Caco-2 (cell line): Measurements from ENCODE around the gene FCER2. TPM values are rescaled to one million over a fixed set of nuclear protein-coding genes. Genes with fewer than 3 reads are reported as not detected.
"Not testable (repeated sequence)": the region's sequence is repeated elsewhere in the genome, so short reads cannot be mapped to it uniquely, and the experiment has no call there.

Source experiments
- BruUV-seq: library from RNA; stranded (reverse); fragments of 400-500 nt; replicated peaks from 2 replicates; lab custom pipeline; 2021; lab: Mats Ljungman, UMichigan
- CTCF ChIA-PET: fragments of 300-600 bp; sonication (Branson Sonifier 250); formaldehyde crosslinking; loops from one replicate; lab custom pipeline; 2022; ENCODE audit warnings: antibody characterized with exemption; lab: Charles Lee
- POLR2A ChIA-PET: fragments of 300-600 bp; sonication (Branson Sonifier 250); formaldehyde crosslinking; loops from one replicate; lab custom pipeline; 2022; ENCODE audit warnings: antibody characterized with exemption; lab: Charles Lee
- DNase-seq, 2 experiments: peaks; one replicate each; pipeline versions ENCODE4 v3.0.0 to v3.0.0-alpha.2; 2020 to 2022
- H3K27me3 ChIP-seq: replicated peaks from 2 replicates; pipeline ENCODE4 v1.6.0; 2011; ENCODE audit warnings: low read length; ENCODE audit not compliant: control insufficient read depth, insufficient read depth
- H3K36me3 ChIP-seq: 2 replicates; pipeline ENCODE4 v1.5.1; 2011; ENCODE audit warnings: low read length; ENCODE audit not compliant: control insufficient read depth, insufficient read depth
- H3K4me1 ChIP-seq: fragments of 250-450 bp; sonication (Bioruptor Pico); 2 replicates; pipeline ENCODE4 v1.5.1; 2020; ENCODE audit warnings: mild to moderate bottlenecking
- H3K4me3 ChIP-seq: 2 replicates; pipeline ENCODE4 v1.5.1; 2011; ENCODE audit warnings: low read depth, mild to moderate bottlenecking, control low read depth, low read length
- H3K9me3 ChIP-seq: fragments of 250-450 bp; sonication (Bioruptor Pico); 2 replicates; pipeline ENCODE4 v1.5.1; 2020; ENCODE audit warnings: mild to moderate bottlenecking, moderate library complexity
- H3K27ac Mint-ChIP-seq: one replicate; pipeline ENCODE4 v1.8.0; 2022; ENCODE audit warnings: mixed read lengths; ENCODE audit not compliant: unreplicated experiment
- H3K27me3 Mint-ChIP-seq: one replicate; pipeline ENCODE4 v1.8.0; 2022; ENCODE audit warnings: mixed read lengths; ENCODE audit not compliant: insufficient read depth, unreplicated experiment
- H3K36me3 Mint-ChIP-seq: one replicate; pipeline ENCODE4 v1.8.0; 2022; ENCODE audit warnings: mild to moderate bottlenecking, mixed read lengths; ENCODE audit not compliant: insufficient read depth, unreplicated experiment
- H3K4me1 Mint-ChIP-seq: one replicate; pipeline ENCODE4 v1.8.0; 2022; ENCODE audit warnings: low read depth, mixed read lengths; ENCODE audit not compliant: unreplicated experiment
- H3K4me3 Mint-ChIP-seq: one replicate; pipeline ENCODE4 v1.8.0; 2022; ENCODE audit warnings: mild to moderate bottlenecking, moderate library complexity, mixed read lengths; ENCODE audit not compliant: unreplicated experiment
- H3K9me3 Mint-ChIP-seq: one replicate; pipeline ENCODE4 v1.8.0; 2022; ENCODE audit warnings: mixed read lengths; ENCODE audit not compliant: unreplicated experiment
- CTCF ChIP-seq, 2 experiments: fragments of 200-600 bp in 1 of 2; IDR thresholded peaks; 1 replicate in 1 of 2; 2 replicates in 1 of 2; pipeline versions ENCODE4 v1.5.1 to v1.8.0; 2011 to 2022; ENCODE audit warnings: antibody characterized with exemption in 1 of 2, control low read depth in 1 of 2, inconsistent platforms in 1 of 2, low read depth in 1 of 2, low read length in 1 of 2, mild to moderate bottlenecking in 1 of 2, moderate library complexity in 1 of 2; ENCODE audit not compliant: insufficient read depth in 1 of 2, severe bottlenecking in 1 of 2, unreplicated experiment in 1 of 2
- intact Hi-C: fragments of 100-400 bp; cut with micrococcal nuclease; formaldehyde crosslinking; loops from one replicate; pipeline ENCODE4 v1.10.0; 2022; ENCODE audit not compliant: unreplicated experiment
- total RNA-seq: library from RNA; stranded (reverse); gene quantifications from 2 replicates; pipeline ENCODE4 v1.2.3, GENCODE V29; 2022

FCER2 gene
- total RNA-seq, 1 experiment from 2014 or later: not detected

GRCh38 chr19:7748171-7748570 is 46.2 kb upstream of the FCER2 start:
- no peak overlapping the region for H3K27ac Mint-ChIP-seq
- POLR2A ChIA-PET: no interaction called here
- BruUV-seq: no TSS peak
- Histone ChIP-seq H3K4me3 (no peak overlapping the region), H3K4me1 (no peaks in the 10 kb centered on the region), H3K36me3 (no peaks in the 10 kb centered on the region), H3K27me3 (no peaks in the 10 kb centered on the region), H3K9me3 (no peaks in the 10 kb centered on the region)
- intact Hi-C loops: loop anchor here (2.0 kb wide), 1 partner anchor 51 kb away; no protein-coding TSS in a partner anchor
- H3K4me3 Mint-ChIP-seq: no peak overlapping the region
- CTCF ChIA-PET: no interaction called here
- peaks cover 3% of the 10 kb centered on the region for H3K27me3 Mint-ChIP-seq
- no peaks in the 10 kb centered on the region for H3K4me1 Mint-ChIP-seq
- no peaks in the 10 kb centered on the region for H3K9me3 Mint-ChIP-seq
- TF ChIP-seq CTCF (IDR thresholded peaks at IDR 0.05; ENCODE audit: insufficient read depth in 1 of 2, low read depth in 1 of 2, low read length in 1 of 2, severe bottlenecking in 1 of 2, unreplicated experiment in 1 of 2): no peak
- no peak for DNase-seq
- no peaks in the 10 kb centered on the region for H3K36me3 Mint-ChIP-seq

- intact Hi-C loops: no loop called here
- H3K4me3 Mint-ChIP-seq: no peak within 1 kb of the TSS
- no peaks in the 10 kb centered on the region for H3K9me3 Mint-ChIP-seq
- no peaks in the 10 kb centered on the region for H3K9me3 ChIP-seq
- H3K4me1 Mint-ChIP-seq: no peaks in the 10 kb centered on the region
- H3K27ac Mint-ChIP-seq: no peak within 1 kb of the TSS
- no peak for TF ChIP-seq CTCF (IDR thresholded peaks at IDR 0.05; ENCODE audit: insufficient read depth in 1 of 2, low read depth in 1 of 2, low read length in 1 of 2, severe bottlenecking in 1 of 2, unreplicated experiment in 1 of 2)
- no peaks in the 10 kb centered on the region for H3K36me3 ChIP-seq
- no peaks in the 10 kb centered on the region for H3K27me3 ChIP-seq
- no peaks in the 10 kb centered on the region for H3K4me1 ChIP-seq
- no peaks in the 10 kb centered on the region for H3K36me3 Mint-ChIP-seq
- POLR2A ChIA-PET: no interaction called here
- no peak for DNase-seq
- CTCF ChIA-PET: no interaction called here
- no peak within 1 kb of the TSS for H3K4me3 ChIP-seq
- peaks cover 6% of the 10 kb centered on the region for H3K27me3 Mint-ChIP-seq
- no TSS peak for BruUV-seq
Measured at GRCh38 chr19:7746903-7747884, 45.3 kb upstream of the FCER2 start, which contains the start of gene CD209. CD209 (minus strand) TSS chr19:7747534; CDS start chr19:7747511, 23 bp downstream.

- H3K4me3 Mint-ChIP-seq, H3K4me1 ChIP-seq, H3K36me3 Mint-ChIP-seq, H3K27ac Mint-ChIP-seq, BruUV-seq, POLR2A ChIA-PET, CTCF ChIA-PET, H3K9me3 Mint-ChIP-seq, H3K4me1 Mint-ChIP-seq, H3K27me3 ChIP-seq, H3K9me3 ChIP-seq, H3K36me3 ChIP-seq, H3K4me3 ChIP-seq, intact Hi-C loops, DNase-seq: not testable (repeated sequence)
- H3K27me3 Mint-ChIP-seq: peaks cover 10% of the 10 kb centered on the region
Measured at GRCh38 chr19:7746306-7746705, 44.4 kb upstream of the FCER2 start.
